IPS-15b (cell line): ENCODE measurements around the gene ADSS2.

Experiments
- H3K27me3 ChIP-seq: one replicate; pipeline ENCODE4 v1.6.1; 2013; ENCODE audit warnings: low read length; ENCODE audit not compliant: control insufficient read depth, insufficient read depth
- H3K36me3 ChIP-seq: one replicate; pipeline ENCODE4 v1.6.1; 2013; ENCODE audit warnings: low read length; ENCODE audit not compliant: control insufficient read depth, insufficient read depth
- H3K4me1 ChIP-seq: one replicate; pipeline ENCODE4 v1.6.1; 2013; ENCODE audit warnings: mild to moderate bottlenecking, low read length; ENCODE audit not compliant: control insufficient read depth, insufficient read depth
- H3K4me3 ChIP-seq: one replicate; pipeline ENCODE4 v1.5.1; 2013; ENCODE audit warnings: low read depth, low read length
- H3K9ac ChIP-seq: one replicate; pipeline ENCODE4 v1.6.1; 2013; ENCODE audit warnings: low read depth, mild to moderate bottlenecking, low read length
- H3K9me3 ChIP-seq: one replicate; pipeline ENCODE4 v1.6.1; 2013; ENCODE audit warnings: mild to moderate bottlenecking, low read length; ENCODE audit not compliant: control insufficient read depth, insufficient read depth

Gene ADSS2

DNA sequence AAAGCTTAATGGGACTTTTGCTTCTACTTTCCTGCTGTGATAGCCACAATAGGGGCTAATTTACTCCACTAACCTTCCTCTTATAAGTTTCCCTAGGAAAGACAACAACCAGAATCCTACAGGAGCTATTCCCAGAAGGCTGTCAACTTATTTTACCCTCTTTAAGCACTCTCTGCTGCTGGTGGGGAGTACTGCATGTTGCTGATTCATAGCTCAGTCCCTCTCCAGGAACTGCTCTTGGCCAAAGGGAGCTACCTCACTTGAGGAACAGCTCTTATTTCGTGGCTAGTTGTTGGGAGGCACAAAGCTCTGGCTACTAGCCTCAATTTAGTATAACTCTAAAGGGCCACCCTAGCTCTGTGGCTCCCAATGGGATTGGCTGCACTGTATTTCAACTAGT lies 37.2 kb downstream of the ADSS2 start:
- no peak overlapping the region for H3K4me3 ChIP-seq
- H3K4me1 ChIP-seq, result no peaks in the 10 kb centered on the region
- no peak overlapping the region for H3K9ac ChIP-seq
- no peaks in the 10 kb centered on the region for H3K27me3 ChIP-seq
- H3K36me3 ChIP-seq, result peaks cover 15% of the 10 kb centered on the region
- no peaks in the 10 kb centered on the region for H3K9me3 ChIP-seq

DNA sequence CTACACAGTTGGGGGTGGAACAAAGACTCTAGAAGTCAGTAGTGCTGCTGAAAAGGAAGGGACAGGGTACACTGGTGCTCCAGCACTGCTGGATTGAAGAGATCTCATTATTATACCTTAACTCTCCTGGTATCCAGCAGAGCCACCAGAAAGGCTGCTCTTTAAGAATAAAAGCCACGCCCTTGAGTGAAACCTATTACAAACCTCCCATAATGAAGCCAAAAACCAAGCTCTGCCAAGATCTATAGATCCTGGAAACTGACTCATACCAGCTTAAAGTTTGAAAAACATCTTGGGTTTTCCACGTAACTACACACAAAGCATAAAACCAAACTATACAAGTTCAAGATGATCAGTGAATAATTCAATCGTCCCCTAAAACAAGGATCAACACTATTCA lies 38.0 kb downstream of the ADSS2 start:
- Histone ChIP-seq H3K4me1 (no peaks in the 10 kb centered on the region), H3K9me3 (no peaks in the 10 kb centered on the region), H3K9ac (no peak overlapping the region), H3K36me3 (peaks cover 15% of the 10 kb centered on the region), H3K27me3 (no peaks in the 10 kb centered on the region), H3K4me3 (no peak overlapping the region)

DNA sequence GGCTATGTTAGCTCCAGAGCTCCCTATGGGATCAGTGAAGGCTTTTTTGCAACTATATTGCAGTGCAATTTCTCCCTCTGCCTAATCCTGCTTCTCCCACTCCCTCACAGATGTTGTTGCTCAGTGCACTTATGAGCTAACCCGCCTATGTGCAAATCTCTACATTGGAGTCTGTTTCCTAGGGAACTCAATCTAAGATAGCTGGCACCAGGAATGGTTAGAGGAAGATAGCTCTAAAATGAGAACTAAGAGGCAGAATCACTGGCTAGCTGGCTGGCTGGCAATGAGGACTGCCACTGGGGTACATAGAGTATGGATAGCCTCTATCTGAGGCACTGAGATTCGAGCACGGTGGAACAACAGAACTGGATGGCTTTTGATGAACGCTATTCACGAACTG lies 39.5 kb downstream of the ADSS2 start:
- H3K27me3 ChIP-seq, result no peaks in the 10 kb centered on the region
- no peak overlapping the region for H3K9ac ChIP-seq
- no peaks in the 10 kb centered on the region for H3K4me1 ChIP-seq
- H3K9me3 ChIP-seq, result no peaks in the 10 kb centered on the region
- H3K4me3 ChIP-seq, result no peak overlapping the region
- H3K36me3 ChIP-seq, result peaks cover 13% of the 10 kb centered on the region

DNA sequence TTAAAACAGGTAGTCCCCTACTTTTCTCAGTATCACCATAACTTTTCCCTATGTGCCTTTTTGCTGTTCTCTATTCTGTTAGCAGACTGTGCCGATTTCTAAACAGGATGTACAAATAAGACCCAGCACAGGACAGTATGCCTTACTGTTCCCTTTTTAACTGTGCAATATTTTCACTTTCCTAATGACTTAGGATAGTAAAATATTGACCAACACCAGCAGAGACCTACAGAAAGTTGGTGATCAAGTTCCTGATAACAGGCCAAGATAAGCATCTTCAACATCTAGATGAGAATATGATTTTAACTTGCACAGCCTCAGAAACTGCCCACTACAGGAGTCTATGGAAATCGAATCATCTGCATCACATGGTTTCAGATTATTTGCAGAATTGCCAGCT lies 42.0 kb downstream of the ADSS2 start:
- Histone ChIP-seq H3K36me3 (peaks cover 8% of the 10 kb centered on the region), H3K9me3 (no peaks in the 10 kb centered on the region), H3K4me1 (no peaks in the 10 kb centered on the region), H3K9ac (no peak overlapping the region), H3K27me3 (no peaks in the 10 kb centered on the region), H3K4me3 (no peak overlapping the region)

DNA sequence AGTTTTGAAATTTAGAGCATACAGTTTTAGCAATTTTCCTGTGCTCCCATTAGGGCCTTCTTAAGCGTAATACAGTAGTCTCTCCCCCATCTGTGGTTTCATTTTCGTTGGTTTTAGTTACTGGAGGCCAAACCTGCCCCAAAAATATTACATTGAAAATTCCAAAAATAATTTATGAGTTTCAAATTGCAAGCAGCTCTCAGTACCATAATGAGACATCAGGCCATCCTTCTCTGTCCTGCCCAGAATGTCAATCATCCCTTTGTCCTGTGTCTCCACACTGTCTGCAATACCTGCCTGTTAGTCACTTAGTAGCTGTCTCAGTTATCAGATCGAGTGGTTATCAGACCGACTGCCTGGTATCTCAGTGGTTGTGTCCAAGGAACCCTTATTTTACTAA lies 45.4 kb downstream of the ADSS2 start:
- no peak overlapping the region for H3K9ac ChIP-seq
- no peaks in the 10 kb centered on the region for H3K9me3 ChIP-seq
- no peaks in the 10 kb centered on the region for H3K4me1 ChIP-seq
- H3K4me3 ChIP-seq, result no peak overlapping the region
- H3K27me3 ChIP-seq, result no peaks in the 10 kb centered on the region
- peaks cover 2% of the 10 kb centered on the region for H3K36me3 ChIP-seq

DNA sequence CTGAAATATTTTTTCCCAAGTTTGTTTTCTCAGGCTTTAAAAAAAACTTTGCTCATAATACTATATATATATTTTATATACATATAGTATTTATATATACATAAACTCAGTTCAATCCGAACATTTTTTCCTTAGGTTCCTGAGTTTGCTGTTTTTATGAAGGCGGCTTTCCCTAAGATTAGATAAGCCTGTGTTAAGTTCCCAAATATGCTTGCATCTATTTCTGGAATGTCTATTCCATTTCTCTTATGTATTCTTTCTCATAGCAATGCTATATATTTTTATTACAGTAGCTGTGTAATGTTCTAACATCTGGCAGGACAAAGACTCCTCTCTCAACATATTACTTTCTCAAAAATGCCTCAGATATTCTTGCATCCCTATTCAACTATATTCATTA lies 45.9 kb downstream of the ADSS2 start:
- Histone ChIP-seq H3K36me3 (peaks cover 2% of the 10 kb centered on the region), H3K9ac (no peak overlapping the region), H3K4me3 (no peak overlapping the region), H3K4me1 (no peaks in the 10 kb centered on the region), H3K27me3 (no peaks in the 10 kb centered on the region), H3K9me3 (no peaks in the 10 kb centered on the region)

DNA sequence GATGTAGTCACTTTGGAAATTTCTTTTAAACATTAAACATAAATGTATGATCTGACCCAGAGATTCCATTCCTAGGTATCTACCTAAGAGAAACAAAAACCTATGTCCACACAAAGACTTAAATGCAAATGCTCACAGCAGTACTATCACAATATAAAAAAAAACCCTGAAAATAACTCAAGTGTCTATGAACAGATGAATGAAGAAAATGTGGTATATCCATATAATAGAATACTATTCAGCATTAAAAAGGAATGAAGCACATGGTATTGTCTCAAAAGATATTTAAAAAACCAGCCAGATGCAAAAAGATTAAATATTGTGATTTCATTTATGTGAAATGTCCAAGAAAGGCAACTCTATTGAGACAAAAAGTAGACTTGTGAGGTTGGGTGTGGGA lies 48.3 kb downstream of the ADSS2 start:
- H3K9me3 ChIP-seq, result no peaks in the 10 kb centered on the region
- no peaks in the 10 kb centered on the region for H3K27me3 ChIP-seq
- H3K9ac ChIP-seq, result no peak overlapping the region
- H3K36me3 ChIP-seq, result peaks cover 2% of the 10 kb centered on the region
- no peaks in the 10 kb centered on the region for H3K4me1 ChIP-seq
- H3K4me3 ChIP-seq, result no peak overlapping the region

DNA sequence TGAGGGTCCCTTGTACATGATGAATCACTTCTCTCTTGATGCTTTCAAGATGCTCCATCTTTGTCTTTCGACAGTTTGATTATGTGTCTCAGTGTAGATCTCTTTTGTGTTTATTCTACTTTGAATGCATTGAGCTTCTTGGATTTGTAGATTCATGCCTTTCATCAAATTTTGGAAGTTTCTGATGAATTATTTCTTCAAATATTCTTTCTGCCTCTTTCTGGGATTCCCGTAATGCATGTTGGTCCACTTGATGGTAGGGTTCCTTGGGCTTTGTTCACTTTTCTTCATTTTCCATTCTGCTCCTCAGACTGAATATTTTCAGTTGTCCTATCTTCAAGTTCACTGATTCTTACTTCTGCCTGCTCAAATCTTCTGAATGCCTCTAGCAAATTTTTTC lies 50.7 kb downstream of the ADSS2 start:
- Histone ChIP-seq H3K36me3 (peaks cover 2% of the 10 kb centered on the region), H3K27me3 (no peaks in the 10 kb centered on the region)

DNA sequence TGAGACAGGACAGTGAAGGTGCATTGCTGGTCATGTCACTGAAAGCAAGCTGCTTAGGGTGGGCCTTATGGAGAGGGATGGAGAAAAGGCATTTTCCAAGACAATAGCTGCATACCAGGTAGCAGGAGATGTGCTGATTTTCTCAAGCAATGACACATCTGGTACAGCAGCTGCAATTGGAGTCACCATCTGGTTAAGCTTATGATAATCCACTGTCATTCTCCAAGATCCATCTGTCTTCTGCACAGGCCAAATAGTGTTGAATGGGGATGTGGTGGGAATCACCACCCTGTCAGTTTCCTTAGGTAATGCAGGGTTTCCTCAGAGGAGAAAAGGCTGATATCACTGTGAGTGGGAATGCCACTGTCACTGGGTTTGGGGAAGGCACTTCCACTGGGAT lies 54.6 kb downstream of the ADSS2 start:
- Histone ChIP-seq H3K4me3 (no peak overlapping the region), H3K4me1 (no peaks in the 10 kb centered on the region)

More for the DNA sequence above, 50.7 kb downstream of the ADSS2 start:
- Histone ChIP-seq H3K4me3 (no peak overlapping the region), H3K9me3 (no peaks in the 10 kb centered on the region), H3K4me1 (no peaks in the 10 kb centered on the region), H3K9ac (no peak overlapping the region)

DNA sequence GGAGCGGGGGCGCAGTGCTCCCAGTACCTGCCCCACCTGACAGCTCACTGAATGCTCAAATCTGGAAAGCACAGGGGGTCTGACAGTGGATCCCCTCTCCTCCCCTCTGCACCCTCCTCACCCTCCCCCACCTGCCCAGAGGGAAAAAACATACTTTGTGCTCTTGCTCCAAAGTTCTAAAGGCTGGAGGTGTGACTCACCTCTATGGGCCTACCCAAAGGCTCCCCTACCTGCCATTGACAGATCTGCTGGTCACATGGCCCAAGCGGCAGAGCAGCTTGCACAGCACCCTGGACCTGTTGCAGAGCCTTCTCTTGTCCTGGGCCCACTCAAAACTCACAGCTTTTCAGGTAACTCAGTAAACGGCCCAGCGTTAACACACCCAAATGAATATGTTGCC lies 55.7 kb downstream of the ADSS2 start:
- H3K36me3 ChIP-seq, result no peaks in the 10 kb centered on the region
- H3K9me3 ChIP-seq, result no peaks in the 10 kb centered on the region
- H3K9ac ChIP-seq, result no peak overlapping the region
- no peaks in the 10 kb centered on the region for H3K27me3 ChIP-seq
- no peak overlapping the region for H3K4me3 ChIP-seq
- H3K4me1 ChIP-seq, result no peaks in the 10 kb centered on the region

More for the DNA sequence above, 54.6 kb downstream of the ADSS2 start:
- no peaks in the 10 kb centered on the region for H3K9me3 ChIP-seq
- H3K27me3 ChIP-seq, result no peaks in the 10 kb centered on the region
- no peaks in the 10 kb centered on the region for H3K36me3 ChIP-seq
- no peak overlapping the region for H3K9ac ChIP-seq

DNA sequence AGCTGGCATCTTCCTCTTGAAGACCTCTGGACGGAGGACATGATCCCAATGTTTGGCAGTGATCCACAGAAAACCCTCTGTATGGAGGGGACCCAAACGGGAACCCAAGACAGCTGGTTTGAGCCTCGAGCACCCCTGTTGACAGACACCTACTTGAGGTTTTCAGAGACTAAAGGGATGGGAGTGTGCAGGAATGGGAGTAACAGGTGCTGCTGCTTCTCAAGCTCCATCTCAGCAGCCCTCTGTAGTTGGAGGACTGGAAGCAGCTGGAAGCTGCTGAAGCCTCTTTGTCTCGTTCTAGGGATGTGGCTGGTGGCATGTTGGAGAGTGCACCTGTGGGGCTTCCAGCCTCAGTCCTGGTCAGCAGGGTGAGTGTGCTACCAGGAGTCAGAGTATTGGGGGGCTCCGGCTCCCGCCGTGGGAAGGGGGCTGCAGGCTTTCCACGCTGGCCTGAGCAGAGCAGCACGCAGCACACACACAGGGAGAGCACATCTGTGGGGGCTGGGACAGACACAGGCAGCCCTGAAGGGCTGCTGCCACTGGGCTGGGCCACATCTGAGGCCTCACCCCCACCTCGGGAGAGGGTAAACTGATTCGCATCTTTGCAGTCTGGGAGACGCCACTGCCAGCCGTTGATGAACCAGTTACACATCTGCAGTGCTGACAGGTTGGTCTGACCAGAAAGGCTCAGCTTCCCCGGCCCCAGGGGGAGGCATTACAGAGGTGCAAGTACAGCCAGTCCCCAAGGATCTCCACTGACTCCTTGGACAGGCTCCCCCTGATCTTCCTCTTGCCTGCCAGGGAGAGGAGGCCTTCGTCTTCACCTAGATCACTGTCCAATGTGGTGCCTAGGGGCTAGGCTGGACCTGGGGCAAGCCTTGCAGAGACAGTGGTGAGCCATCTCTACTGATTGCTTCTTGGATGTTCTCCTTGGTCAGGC lies 56.6 kb downstream of the ADSS2 start:
- H3K4me3 ChIP-seq, result no peak overlapping the region
- H3K4me1 ChIP-seq, result no peaks in the 10 kb centered on the region
- no peaks in the 10 kb centered on the region for H3K9me3 ChIP-seq
- H3K36me3 ChIP-seq, result no peaks in the 10 kb centered on the region
- no peak overlapping the region for H3K9ac ChIP-seq
- H3K27me3 ChIP-seq, result no peaks in the 10 kb centered on the region

DNA sequence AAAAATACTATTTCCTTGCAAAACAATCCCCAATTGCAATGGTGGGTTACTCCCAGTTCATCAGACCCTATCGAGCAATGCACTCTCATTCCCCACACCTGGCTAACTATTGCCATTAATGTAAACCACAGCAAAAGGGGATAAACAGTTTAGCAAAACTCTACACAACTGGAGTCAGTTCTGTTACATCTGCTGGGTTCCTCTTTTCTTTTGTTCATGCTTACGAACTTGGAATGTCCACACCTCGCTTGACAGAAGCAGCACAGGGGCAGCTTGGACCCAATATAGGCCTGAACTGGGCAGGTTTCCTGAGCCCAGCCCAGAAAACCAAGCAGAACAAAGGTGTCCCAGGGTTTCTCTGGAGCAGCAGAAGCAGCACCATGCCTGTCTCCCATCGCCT lies 57.4 kb downstream of the ADSS2 start:
- Histone ChIP-seq H3K4me3 (no peak overlapping the region), H3K9ac (no peak overlapping the region), H3K36me3 (no peaks in the 10 kb centered on the region), H3K4me1 (no peaks in the 10 kb centered on the region), H3K27me3 (no peaks in the 10 kb centered on the region), H3K9me3 (no peaks in the 10 kb centered on the region)
